Measurements from ENCODE around the gene USP27X. TPM values are rescaled to one million over a fixed set of nuclear protein-coding genes. Genes with fewer than 3 reads are reported as not detected.

The USP27X gene
- total and polyA plus RNA-seq, 2 of the 4 experiments (the other 2 are of a cell fraction), result 2.7 to 6.3 TPM

- no peak for DNase-seq
- Histone ChIP-seq H3K56ac (ENCODE audit: extremely low read depth, insufficient read depth, low read length) (no peak overlapping the region), H3K27ac (ENCODE audit: insufficient read depth, low read length) (no peak overlapping the region), H2AFZ (replicated peaks; ENCODE audit: low read length, poor library complexity) (no peak overlapping the region), H3K4me1 (ENCODE audit: control insufficient read depth, insufficient read depth, low read length) (no peaks in the 10 kb centered on the region), H3K4ac (ENCODE audit: low read depth, low read length) (no peak overlapping the region), H4K5ac (ENCODE audit: low read depth, low read length) (no peak overlapping the region), H3K4me2 (ENCODE audit: low read depth, low read length) (no peak overlapping the region), H3K79me1 (ENCODE audit: low read depth in 1 of 2, low read length in 2 of 2) (no peaks in the 10 kb centered on the region), H3K14ac (replicated peaks; ENCODE audit: low read depth, low read length) (no peak overlapping the region), H3K9me3 (ENCODE audit: control insufficient read depth, insufficient read depth, low read length) (no peaks in the 10 kb centered on the region), H2BK20ac (ENCODE audit: low read depth, low read length) (no peak overlapping the region), H4K91ac (ENCODE audit: insufficient read depth, low read depth, low read length) (no peak overlapping the region), H3K9me1 (ENCODE audit: insufficient read depth, low read length) (no peaks in the 10 kb centered on the region), H3K36me3 (ENCODE audit: control insufficient read depth, insufficient read depth, low read length) (no peaks in the 10 kb centered on the region), H2BK5ac (ENCODE audit: low read depth, low read length, poor library complexity, severe bottlenecking) (no peak overlapping the region), H3K27me3 (ENCODE audit: control insufficient read depth, insufficient read depth, low read length) (peaks cover 4% of the 10 kb centered on the region; the same call in 1 of the 2 replicates), H2BK15ac (ENCODE audit: low read depth, low read length) (no peak overlapping the region), H3K18ac (ENCODE audit: low read depth, low read length) (no peak overlapping the region), H2AK5ac (ENCODE audit: low read depth, low read length) (no peak overlapping the region), H4K8ac (ENCODE audit: low read depth in 2 of 2, low read length in 2 of 2) (no peak overlapping the region), H3K23ac (ENCODE audit: low read depth, low read length) (no peak overlapping the region), H2AK9ac (replicated peaks; ENCODE audit: low read depth, low read length, poor library complexity) (no peak overlapping the region), H2BK120ac (ENCODE audit: low read depth, low read length) (no peak overlapping the region), H4K20me1 (ENCODE audit: insufficient read depth, low read length) (no peaks in the 10 kb centered on the region), H3K9ac (ENCODE audit: low read depth, low read length) (no peak overlapping the region), H3K4me3 (ENCODE audit: insufficient read depth, low read depth, low read length) (no peak overlapping the region)
- CTCF ChIA-PET, result no interaction called here
- in situ Hi-C loops (cut with MboI; ENCODE audit: low sequenced_read_pairs), result no loop called here
- no peak for ATAC-seq (ENCODE audit: low read depth)
- WGBS, 2 experiments (ENCODE audit: extremely low coverage in 2 of 2, insufficient read length in 1 of 2), result no CpG with 5 or more reads among the region's 8 CpGs
- no TSS peak for BruUV-seq (replicated peaks)
- no peak for TF ChIP-seq BHLHE40 (IDR thresholded peaks at IDR 0.05; ENCODE audit: low read depth, low read length)
- no peak for TF ChIP-seq FOS (IDR thresholded peaks at IDR 0.05; ENCODE audit: low read depth, low read length)
- TF ChIP-seq RCOR1 (IDR thresholded peaks at IDR 0.05; ENCODE audit: insufficient replicate concordance, low read length), result no peak
- TF ChIP-seq NFE2L2 (IDR thresholded peaks at IDR 0.05; ENCODE audit: low read depth, low read length), result no peak
- TF ChIP-seq, protein P1, sequence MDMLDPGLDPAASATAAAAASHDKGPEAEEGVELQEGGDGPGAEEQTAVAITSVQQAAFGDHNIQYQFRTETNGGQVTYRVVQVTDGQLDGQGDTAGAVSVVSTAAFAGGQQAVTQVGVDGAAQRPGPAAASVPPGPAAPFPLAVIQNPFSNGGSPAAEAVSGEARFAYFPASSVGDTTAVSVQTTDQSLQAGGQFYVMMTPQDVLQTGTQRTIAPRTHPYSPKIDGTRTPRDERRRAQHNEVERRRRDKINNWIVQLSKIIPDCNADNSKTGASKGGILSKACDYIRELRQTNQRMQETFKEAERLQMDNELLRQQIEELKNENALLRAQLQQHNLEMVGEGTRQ (IDR thresholded peaks at IDR 0.05; ENCODE audit: low read depth, low read length), result no peak
- TF ChIP-seq RFX5 (IDR thresholded peaks at IDR 0.05; ENCODE audit: low read depth, low read length), result no peak
- no peak for TF ChIP-seq RAD21 (IDR thresholded peaks at IDR 0.05; ENCODE audit: low read length)
- no peak for TF ChIP-seq MXI1 (IDR thresholded peaks at IDR 0.05; ENCODE audit: borderline replicate concordance, low read depth, low read length)
- TF ChIP-seq, protein P2, sequence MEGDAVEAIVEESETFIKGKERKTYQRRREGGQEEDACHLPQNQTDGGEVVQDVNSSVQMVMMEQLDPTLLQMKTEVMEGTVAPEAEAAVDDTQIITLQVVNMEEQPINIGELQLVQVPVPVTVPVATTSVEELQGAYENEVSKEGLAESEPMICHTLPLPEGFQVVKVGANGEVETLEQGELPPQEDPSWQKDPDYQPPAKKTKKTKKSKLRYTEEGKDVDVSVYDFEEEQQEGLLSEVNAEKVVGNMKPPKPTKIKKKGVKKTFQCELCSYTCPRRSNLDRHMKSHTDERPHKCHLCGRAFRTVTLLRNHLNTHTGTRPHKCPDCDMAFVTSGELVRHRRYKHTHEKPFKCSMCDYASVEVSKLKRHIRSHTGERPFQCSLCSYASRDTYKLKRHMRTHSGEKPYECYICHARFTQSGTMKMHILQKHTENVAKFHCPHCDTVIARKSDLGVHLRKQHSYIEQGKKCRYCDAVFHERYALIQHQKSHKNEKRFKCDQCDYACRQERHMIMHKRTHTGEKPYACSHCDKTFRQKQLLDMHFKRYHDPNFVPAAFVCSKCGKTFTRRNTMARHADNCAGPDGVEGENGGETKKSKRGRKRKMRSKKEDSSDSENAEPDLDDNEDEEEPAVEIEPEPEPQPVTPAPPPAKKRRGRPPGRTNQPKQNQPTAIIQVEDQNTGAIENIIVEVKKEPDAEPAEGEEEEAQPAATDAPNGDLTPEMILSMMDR (conservative IDR thresholded peaks at IDR 0.05; ENCODE audit: low read depth, low read length), result no peak
- TF ChIP-seq CEBPB (IDR thresholded peaks at IDR 0.05; ENCODE audit: low read depth, low read length), result no peak
- TF ChIP-seq MAZ (IDR thresholded peaks at IDR 0.05; ENCODE audit: borderline replicate concordance, low read depth, low read length), result no peak
- no peak for TF ChIP-seq POLR2A (IDR thresholded peaks at IDR 0.05; ENCODE audit: low read depth, low read length)
- intact Hi-C loops (cut with micrococcal nuclease), result no loop called here
- POLR2A ChIA-PET (ENCODE audit: unreplicated experiment), result no interaction called here
- dilution Hi-C loops (cut with HindIII; ENCODE audit: low sequenced_read_pairs, unreplicated experiment), result no loop called here
These were observed 34.7 kb upstream of the USP27X start for GRCh38 chrX:49844611-49845010.
